HepG2 (cell line): ENCODE data around the gene NTM. TPM values are rescaled to one million over a fixed set of nuclear protein-coding genes. Genes with fewer than 3 reads are reported as not detected.

ENCODE experiments used
- ARID4A ChIP-seq: sonication (generic); formaldehyde crosslinking; IDR thresholded peaks from 2 replicates; pipeline ENCODE4 v1.5.0; 2020; ENCODE audit warnings: mild to moderate bottlenecking, missing genetic modification reagents, borderline replicate concordance
- PATZ1 ChIP-seq: sonication (generic); formaldehyde crosslinking; IDR thresholded peaks from 2 replicates; pipeline ENCODE4 v1.4.0; 2020; ENCODE audit warnings: missing genetic modification reagents
- RNF219 ChIP-seq: sonication (generic); formaldehyde crosslinking; IDR thresholded peaks from 2 replicates; pipeline ENCODE4 v1.5.0; 2020; ENCODE audit warnings: mild to moderate bottlenecking, missing genetic modification reagents
- SALL2 ChIP-seq: sonication (generic); formaldehyde crosslinking; IDR thresholded peaks from 2 replicates; pipeline ENCODE4 v1.8.1; 2023; ENCODE audit warnings: mild to moderate bottlenecking, missing genetic modification reagents, inconsistent platforms
- SIN3A ChIP-seq: IDR thresholded peaks from 2 replicates; pipeline ENCODE4 v1.6.1; 2011; ENCODE audit warnings: low read depth, mild to moderate bottlenecking, control low read depth, low read length, borderline replicate concordance
- ZNF318 ChIP-seq: sonication (generic); formaldehyde crosslinking; IDR thresholded peaks from 2 replicates; pipeline ENCODE4 v1.4.0; 2020; ENCODE audit warnings: mild to moderate bottlenecking, missing genetic modification reagents
- ZNF329 ChIP-seq: sonication (generic); formaldehyde crosslinking; IDR thresholded peaks from 2 replicates; pipeline ENCODE4 v1.9.0; 2021; ENCODE audit warnings: low read depth, mild to moderate bottlenecking, missing genetic modification reagents
- ZNF503 ChIP-seq: sonication (generic); formaldehyde crosslinking; IDR thresholded peaks from 2 replicates; pipeline ENCODE4 v1.4.0; 2020; ENCODE audit warnings: missing genetic modification reagents
- ZNF776 ChIP-seq: sonication (generic); formaldehyde crosslinking; IDR thresholded peaks from 2 replicates; pipeline ENCODE4 v1.4.0; 2020; ENCODE audit warnings: mild to moderate bottlenecking, missing genetic modification reagents
- polyA plus RNA-seq, 8 experiments: library from polyadenylated mRNA; depleted of rRNA in 3 of 8; stranded (reverse) in 7 of 8; unstranded in 1 of 8; fragments of >200 nt; fragmentation: Illumina TruSeq in 4 of 8; extraction: Trizol in 4 of 8; gene quantifications; 2 replicates each; pipeline versions ENCODE4 v1.2.1 to v1.2.3, GENCODE V29; 2011 to 2016; ENCODE audit warnings: low read depth in 4 of 8, missing spikeins in 1 of 8, mixed read lengths in 1 of 8; ENCODE audit not compliant: insufficient read depth in 1 of 8
- total RNA-seq, 5 experiments: library from RNA; depleted of rRNA; stranded (reverse); fragments of >200 nt; fragmentation: Illumina TruSeq; extraction: Trizol; gene quantifications; 2 replicates each; pipeline ENCODE4 v1.2.3, GENCODE V29; 2016; ENCODE audit warnings: low read depth in 1 of 5

NTM gene
- total and polyA plus RNA-seq, 2 of the 13 experiments (the other 11 are each of a cell fraction or from before 2014, with no cell fraction given), result not detected

GRCh38 chr11:131408025-131408640 is 37.7 kb downstream of the NTM start (continued):
- TF ChIP-seq RNF219 (CRISPR knock-in tag), result no peak
- no peak for TF ChIP-seq ZNF318
- no peak for TF ChIP-seq PATZ1
- no peak for TF ChIP-seq SIN3A
- no peak for TF ChIP-seq ARID4A (CRISPR knock-in tag)
- TF ChIP-seq ZNF776, result no peak
- TF ChIP-seq SALL2, result no peak
- TF ChIP-seq ZNF329 (CRISPR knock-in tag), result no peak
- TF ChIP-seq ZNF503 (CRISPR knock-in tag), result no peak
